Daoy (cell line): ENCODE measurements around the gene HTRA2. TPM values are rescaled to one million over a fixed set of nuclear protein-coding genes. Genes with fewer than 3 reads are reported as not detected.
"Not testable (repeated sequence)": the region's sequence is repeated elsewhere in the genome, so short reads cannot be mapped to it uniquely, and the experiment has no call there.

Experiments used
- DNase-seq: peaks from one replicate; pipeline ENCODE4 v3.0.0-alpha.2; 2015; ENCODE audit warnings: low read depth
- total RNA-seq: library from RNA; depleted of rRNA; stranded (reverse); fragments of >200 nt; shearing (Covaris generic); gene quantifications from 2 replicates; pipeline ENCODE4 v1.2.3, GENCODE V29; 2014; rRNA removed

Gene HTRA2
- 41.2 and 44.8 TPM in 2 replicates for total RNA-seq

GRCh38 chr2:74529357-74530238 lies at the start of gene HTRA2, which contains the start of gene AUP1:
TSS of gene HTRA2 (plus strand) at chr2:74529933. CDS start at chr2:74530007, 74 bp downstream.
TSS of gene AUP1 (minus strand) at chr2:74529706. CDS start at chr2:74529629, 77 bp downstream.
- DNase-seq: peak; percentile 99

- DNase-seq: no peak
Observed at GRCh38 chr2:74481431-74481830, 48.3 kb upstream of the HTRA2 start.

DNA sequence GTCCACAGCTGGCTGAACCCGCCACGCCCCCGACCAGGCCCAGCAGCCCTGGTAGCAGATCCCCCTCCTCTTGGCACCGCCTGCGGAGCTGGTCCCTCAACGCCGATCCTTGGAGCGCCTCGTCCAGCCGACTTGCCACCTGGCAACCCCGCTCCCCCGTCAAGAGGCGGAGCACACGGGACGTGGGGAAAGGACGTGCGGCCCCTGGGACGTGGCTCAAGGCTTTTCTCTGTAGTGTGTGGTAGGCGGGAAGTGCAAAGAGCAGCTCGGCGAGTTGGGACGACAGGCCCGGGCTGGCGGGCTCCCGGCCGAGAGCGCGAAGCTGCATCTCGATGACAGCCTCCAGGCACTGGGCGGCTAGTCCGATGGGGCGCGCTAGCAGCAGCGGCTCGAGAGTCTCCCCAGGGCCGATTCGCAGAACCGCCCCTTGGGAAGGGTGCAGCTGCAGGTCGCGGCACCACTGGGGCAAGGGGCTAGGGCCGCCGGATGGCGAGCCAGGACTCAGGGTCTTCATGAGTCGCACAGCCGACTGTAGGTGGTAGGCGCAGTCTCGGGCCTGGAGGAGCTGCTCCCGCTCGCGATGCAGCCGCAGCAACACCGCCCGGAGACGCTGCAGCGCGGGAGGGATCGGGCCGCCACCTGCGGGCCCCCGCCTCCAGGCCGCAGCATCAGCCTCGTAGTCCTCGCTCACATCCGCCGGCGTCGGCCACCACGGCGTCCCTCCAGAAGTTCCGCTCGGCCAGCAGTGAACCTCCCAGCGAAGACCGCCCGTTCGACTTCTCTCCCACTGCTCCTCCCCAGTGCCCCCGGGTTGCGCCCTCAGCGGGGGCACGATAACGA lies 47.6 kb upstream of the HTRA2 start:
- DNase-seq: no peak

- peak; percentile 95 for DNase-seq
Observed at GRCh38 chr2:74482801-74483674, 46.7 kb upstream of the HTRA2 start, which contains the start of the genes CCDC142 and TTC31. TSS of gene CCDC142 (minus strand) at chr2:74482998. CDS start at chr2:74482837, 161 bp downstream. TSS of gene TTC31 (plus strand) at chr2:74483081. CDS start at chr2:74483096, 15 bp downstream.

- not testable (repeated sequence) for DNase-seq
Observed at GRCh38 chr2:74483675-74484164, 46.0 kb upstream of the HTRA2 start.

DNA sequence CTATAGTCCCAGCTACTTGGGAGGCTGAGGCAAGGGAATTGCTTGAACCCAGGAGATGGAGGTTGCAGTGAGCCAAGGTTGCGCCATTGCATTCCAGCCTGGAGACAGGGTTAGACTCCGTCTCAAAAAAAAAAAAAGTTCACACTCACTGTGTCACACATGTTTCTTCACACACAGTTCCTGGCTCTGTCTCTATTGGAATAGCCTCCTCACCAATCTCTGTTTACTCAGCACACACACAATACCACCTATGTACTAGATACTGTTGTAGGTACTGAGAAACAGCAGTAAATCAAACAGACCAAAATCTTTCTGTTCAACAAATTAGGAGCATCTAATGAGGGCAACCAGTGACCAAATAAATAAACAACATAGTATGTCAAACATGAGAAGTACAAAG lies 43.6 kb upstream of the HTRA2 start:
- DNase-seq: no peak

GRCh38 chr2:74488643-74489481 lies 40.9 kb upstream of the HTRA2 start:
- DNase-seq: no peak

DNA sequence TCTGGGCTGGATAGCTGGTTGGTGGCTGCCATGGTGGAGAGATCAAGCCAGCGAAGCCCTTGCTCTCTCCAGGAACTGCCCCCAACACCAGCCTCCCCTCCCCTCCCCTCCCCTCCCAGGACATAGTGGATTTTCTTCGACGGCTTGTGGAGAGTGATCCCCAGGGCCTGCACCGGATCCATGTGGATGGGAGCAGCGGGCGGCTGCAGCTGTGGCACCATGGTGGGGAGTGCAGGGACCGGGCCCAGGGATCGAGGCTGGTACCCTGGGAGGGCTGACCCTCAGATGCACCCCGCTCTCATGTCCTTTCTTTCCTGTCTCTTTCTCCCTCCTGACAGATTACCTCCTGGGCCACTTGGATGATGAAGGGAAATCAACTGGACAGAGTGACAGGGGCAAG lies 39.8 kb upstream of the HTRA2 start:
- DNase-seq: no peak

DNA sequence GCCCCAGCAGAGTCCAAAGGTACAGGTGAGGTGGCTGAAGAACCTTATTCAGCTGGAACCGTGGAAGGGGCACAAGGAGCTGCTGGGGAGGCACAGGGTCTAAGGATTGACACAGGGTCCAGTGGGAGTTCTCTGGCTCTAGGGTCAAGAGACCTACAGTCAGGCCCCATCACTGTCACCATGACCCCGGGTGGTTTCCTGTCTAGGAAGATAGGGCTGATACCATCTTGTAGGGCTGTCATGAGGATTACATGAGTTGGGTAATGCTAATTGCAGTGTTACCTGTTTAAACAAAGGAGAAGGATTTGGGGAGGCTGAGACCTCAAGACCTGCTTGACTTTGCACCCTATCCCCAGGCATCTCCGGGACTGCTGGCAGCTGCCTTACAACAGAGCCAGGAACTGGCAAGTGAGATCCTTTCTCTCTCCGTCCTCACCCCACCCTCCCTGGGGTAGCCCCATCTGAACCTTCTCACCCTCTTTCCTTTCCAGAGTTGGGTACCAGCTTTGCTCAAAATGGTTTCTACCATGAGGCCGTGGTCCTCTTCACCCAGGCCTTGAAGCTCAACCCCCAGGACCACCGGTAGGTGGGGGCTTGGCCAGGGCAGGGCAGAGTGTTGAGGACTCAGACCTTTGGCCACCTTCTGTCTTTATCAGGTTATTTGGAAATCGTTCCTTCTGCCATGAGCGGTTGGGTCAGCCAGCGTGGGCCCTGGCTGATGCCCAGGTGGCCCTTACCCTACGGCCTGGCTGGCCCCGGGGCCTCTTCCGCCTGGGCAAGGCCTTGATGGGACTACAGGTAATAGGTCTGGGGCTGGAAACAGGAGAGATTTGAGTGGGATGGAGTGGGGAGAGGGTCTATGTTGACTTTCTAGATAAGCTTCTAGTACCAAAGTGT lies 37.8 kb upstream of the HTRA2 start:
- DNase-seq: no peak

DNA sequence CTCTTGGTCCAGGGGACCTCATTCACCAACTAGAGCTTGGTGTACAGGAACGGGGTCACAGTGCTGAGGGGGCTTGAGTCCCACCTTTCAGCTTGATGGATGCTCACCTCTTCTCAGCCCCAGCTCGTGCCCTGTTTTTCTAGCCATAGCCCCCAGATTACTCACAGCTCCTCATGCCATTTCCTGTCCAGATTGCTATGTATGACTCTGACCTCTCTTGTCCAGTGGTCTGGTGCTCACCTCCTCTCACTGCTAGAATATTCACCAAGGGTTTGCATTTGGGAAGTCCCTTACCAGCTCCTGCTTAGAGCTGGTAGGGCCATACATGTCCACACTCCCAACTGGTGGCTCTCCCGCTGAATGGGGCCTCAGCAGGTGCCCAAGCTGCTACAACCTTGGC lies 36.2 kb upstream of the HTRA2 start:
- DNase-seq: no peak

- no peak for DNase-seq
Observed at GRCh38 chr2:74495440-74495839, 34.3 kb upstream of the HTRA2 start.

GRCh38 chr2:74496997-74497776 lies 32.5 kb upstream of the HTRA2 start:
- DNase-seq: no peak

DNA sequence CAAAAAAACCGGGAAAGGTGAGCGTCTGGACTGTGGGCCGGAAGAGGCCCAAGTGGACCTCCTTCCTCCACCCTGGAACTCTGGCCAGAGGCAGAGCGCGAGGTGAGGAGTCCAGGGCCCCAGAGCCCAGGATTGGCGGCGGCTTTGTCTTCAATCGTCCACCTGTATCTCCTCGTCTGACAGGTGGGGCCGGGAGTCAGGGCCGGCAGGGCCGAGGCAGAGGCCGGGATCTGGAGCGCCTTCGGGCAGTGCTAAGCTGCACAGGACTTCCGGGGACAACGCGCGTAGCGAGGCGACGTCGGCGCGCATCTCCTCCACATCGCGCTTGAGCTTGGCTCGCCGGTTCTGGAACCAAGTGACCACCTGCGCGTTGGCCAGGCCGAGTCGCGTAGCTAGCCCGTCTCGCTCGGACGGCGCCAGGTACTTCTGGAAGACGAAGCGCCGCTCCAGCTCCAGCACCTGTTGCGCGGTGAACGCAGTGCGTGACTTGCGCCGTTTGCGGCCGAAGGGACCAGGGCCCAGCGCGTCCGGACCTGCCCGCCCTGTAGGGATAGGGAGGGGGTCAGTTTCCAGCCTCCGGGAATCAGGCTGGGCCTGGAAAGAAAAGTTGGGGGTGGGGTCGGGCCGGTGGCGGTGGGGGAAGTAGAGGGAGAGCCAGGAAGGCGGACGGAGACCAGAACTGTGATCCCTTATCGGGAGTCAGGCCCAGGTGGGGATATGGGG lies 31.8 kb upstream of the HTRA2 start:
- no peak for DNase-seq

- DNase-seq: peak; percentile 59
Observed at GRCh38 chr2:74498500-74499266, 31.1 kb upstream of the HTRA2 start.

GRCh38 chr2:74499267-74499939 lies 30.3 kb upstream of the HTRA2 start, which contains the start of gene LBX2:
TSS of gene LBX2 (minus strand) at chr2:74499603. CDS start at chr2:74499537, 66 bp downstream.
- peak; percentile 40 for DNase-seq

- no peak for DNase-seq
Observed at GRCh38 chr2:74499940-74500577, 29.7 kb upstream of the HTRA2 start.
